GM23338 (cell line): ENCODE measurements around the gene MCUB. TPM values are rescaled to one million over a fixed set of nuclear protein-coding genes. Genes with fewer than 3 reads are reported as not detected.
A peak's percentile ranks its signal among the peaks of the same experiment; 100 is the strongest.

ENCODE experiments used
- ATAC-seq: fragments of 200-7000 bp; cut with Tn5 transposase; 3 replicates; pipeline ENCODE4 v1.9.1; 2020
- DNase-seq: peaks from one replicate; pipeline ENCODE4 v3.0.0-alpha.2; 2015; ENCODE audit warnings: low spot score
- H2AFZ ChIP-seq: fragments of 200-600 bp; sonication (generic); 2 replicates; pipeline ENCODE4 v1.8.0; 2016; ENCODE audit warnings: antibody characterized with exemption, mild to moderate bottlenecking, moderate library complexity
- H3F3A ChIP-seq: fragments of 200-600 bp; sonication (generic); replicated peaks from 2 replicates; pipeline ENCODE4 v1.8.0; 2017; ENCODE audit warnings: antibody characterized with exemption, mixed run types, low read depth
- H3K27ac ChIP-seq: fragments of 200-600 bp; sonication (generic); 2 replicates; pipeline ENCODE4 v1.6.1; 2016; ENCODE audit warnings: low read depth
- H3K27me3 ChIP-seq: fragments of 200-600 bp; sonication (generic); 2 replicates; pipeline ENCODE4 v1.8.0; 2016; ENCODE audit warnings: mild to moderate bottlenecking, mixed run types, moderate library complexity; ENCODE audit not compliant: insufficient read depth
- H3K36me3 ChIP-seq: fragments of 200-600 bp; sonication (generic); 2 replicates; pipeline ENCODE4 v1.8.0; 2016; ENCODE audit warnings: mild to moderate bottlenecking; ENCODE audit not compliant: insufficient read depth
- H3K4me1 ChIP-seq: fragments of 200-600 bp; sonication (generic); 2 replicates; pipeline ENCODE4 v1.8.0; 2016; ENCODE audit warnings: mild to moderate bottlenecking, moderate library complexity; ENCODE audit not compliant: insufficient read depth
- H3K4me2 ChIP-seq: fragments of 200-600 bp; sonication (generic); 2 replicates; pipeline ENCODE4 v1.7.1; 2017; ENCODE audit warnings: mixed run types
- H3K4me3 ChIP-seq: fragments of 200-600 bp; sonication (generic); 2 replicates; pipeline ENCODE4 v1.6.1; 2016; ENCODE audit warnings: mixed run types
- H3K79me2 ChIP-seq: fragments of 200-600 bp; sonication (generic); replicated peaks from 2 replicates; pipeline ENCODE4 v1.8.0; 2017; ENCODE audit warnings: mild to moderate bottlenecking; ENCODE audit not compliant: insufficient read depth
- H3K9me2 ChIP-seq: fragments of 200-600 bp; sonication (generic); 2 replicates; pipeline ENCODE4 v1.8.0; 2017; ENCODE audit not compliant: insufficient read depth
- H4K20me1 ChIP-seq: fragments of 200-600 bp; sonication (generic); replicated peaks from 2 replicates; pipeline ENCODE4 v1.8.0; 2017; ENCODE audit warnings: mild to moderate bottlenecking; ENCODE audit not compliant: insufficient read depth
- H3K27ac Mint-ChIP-seq: 2 replicates; pipeline ENCODE4 v1.8.0; 2020; ENCODE audit warnings: inconsistent platforms, mild to moderate bottlenecking, moderate library complexity, mixed read lengths
- H3K27me3 Mint-ChIP-seq: 3 replicates; pipeline ENCODE4 v1.8.0; 2022; ENCODE audit warnings: low read depth, mild to moderate bottlenecking, moderate library complexity, mixed read lengths, inconsistent platforms; ENCODE audit not compliant: insufficient read depth, poor library complexity
- H3K36me3 Mint-ChIP-seq: 3 replicates; pipeline ENCODE4 v1.8.0; 2021; ENCODE audit warnings: low read depth, mild to moderate bottlenecking, inconsistent platforms, moderate library complexity, mixed read lengths
- H3K4me1 Mint-ChIP-seq: 3 replicates; pipeline ENCODE4 v1.8.0; 2020; ENCODE audit warnings: mild to moderate bottlenecking, inconsistent platforms, mixed read lengths
- H3K4me3 Mint-ChIP-seq: 3 replicates; pipeline ENCODE4 v1.8.0; 2021; ENCODE audit warnings: moderate library complexity, mild to moderate bottlenecking, inconsistent platforms, mixed read lengths
- H3K9me3 Mint-ChIP-seq: 3 replicates; pipeline ENCODE4 v1.8.0; 2020; ENCODE audit warnings: moderate library complexity, mild to moderate bottlenecking, inconsistent platforms, mixed read lengths
- EZH2 ChIP-seq: fragments of 200-600 bp; sonication (generic); IDR thresholded peaks from one replicate; pipeline ENCODE4 v1.8.0; 2017; ENCODE audit warnings: antibody characterized with exemption, mild to moderate bottlenecking, low read depth; ENCODE audit not compliant: unreplicated experiment
- JUNB ChIP-seq: IDR thresholded peaks from one replicate; pipeline ENCODE4 v1.6.1; 2016; ENCODE audit warnings: antibody characterized with exemption; ENCODE audit not compliant: unreplicated experiment
- NANOG ChIP-seq: IDR thresholded peaks from 2 replicates; pipeline ENCODE4 v1.6.1; 2016; ENCODE audit warnings: antibody characterized with exemption, borderline replicate concordance
- POLR2AphosphoS5 ChIP-seq: IDR thresholded peaks from 2 replicates; pipeline ENCODE4 v1.6.1; 2016; ENCODE audit warnings: antibody characterized with exemption, low read depth
- polyA plus RNA-seq: library from polyadenylated mRNA; unstranded; fragments of >200 nt; fragmentation: Nextera tagmentation; extraction: Ambion mirVana; gene quantifications from 2 replicates; pipeline ENCODE4 v1.2.1, GENCODE V29; 2016
- total RNA-seq: library from RNA; depleted of rRNA; stranded (reverse); fragments of >200 nt; shearing (Covaris generic); gene quantifications from 2 replicates; pipeline ENCODE4 v1.2.3, GENCODE V29; 2014
- TF ChIP-seq, protein P1 (sequence below): fragments of 250-450 bp; sonication (Bioruptor Pico); IDR thresholded peaks from 2 replicates; pipeline ENCODE4 v1.5.0; 2020; ENCODE audit warnings: mild to moderate bottlenecking, moderate library complexity

Gene MCUB
- total and polyA plus RNA-seq, 2 experiments from 2014 or later = 21.7 to 97.9 TPM

DNA sequence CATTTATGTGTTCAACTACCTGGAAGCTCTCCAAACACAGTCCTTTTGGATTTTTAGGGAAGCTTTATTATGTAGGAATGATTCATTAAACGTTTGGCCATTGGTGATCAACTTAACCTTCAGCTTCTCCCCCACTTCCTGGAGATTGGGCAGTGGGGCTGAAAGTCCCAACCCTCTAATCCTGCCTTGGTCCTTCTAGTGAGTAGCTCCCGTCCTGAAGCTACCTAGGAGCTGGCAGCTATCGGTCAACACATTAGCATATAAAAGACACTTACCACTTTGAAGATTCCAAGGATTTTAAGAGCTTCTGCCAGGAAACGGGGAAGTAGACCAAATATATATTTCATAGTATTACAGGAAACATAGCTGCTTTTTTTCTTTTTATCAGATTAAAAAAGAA, 69.7 kb downstream of the MCUB start:
- TF ChIP-seq EZH2 (no peak), JUNB (no peak)
- TF ChIP-seq, protein P1, sequence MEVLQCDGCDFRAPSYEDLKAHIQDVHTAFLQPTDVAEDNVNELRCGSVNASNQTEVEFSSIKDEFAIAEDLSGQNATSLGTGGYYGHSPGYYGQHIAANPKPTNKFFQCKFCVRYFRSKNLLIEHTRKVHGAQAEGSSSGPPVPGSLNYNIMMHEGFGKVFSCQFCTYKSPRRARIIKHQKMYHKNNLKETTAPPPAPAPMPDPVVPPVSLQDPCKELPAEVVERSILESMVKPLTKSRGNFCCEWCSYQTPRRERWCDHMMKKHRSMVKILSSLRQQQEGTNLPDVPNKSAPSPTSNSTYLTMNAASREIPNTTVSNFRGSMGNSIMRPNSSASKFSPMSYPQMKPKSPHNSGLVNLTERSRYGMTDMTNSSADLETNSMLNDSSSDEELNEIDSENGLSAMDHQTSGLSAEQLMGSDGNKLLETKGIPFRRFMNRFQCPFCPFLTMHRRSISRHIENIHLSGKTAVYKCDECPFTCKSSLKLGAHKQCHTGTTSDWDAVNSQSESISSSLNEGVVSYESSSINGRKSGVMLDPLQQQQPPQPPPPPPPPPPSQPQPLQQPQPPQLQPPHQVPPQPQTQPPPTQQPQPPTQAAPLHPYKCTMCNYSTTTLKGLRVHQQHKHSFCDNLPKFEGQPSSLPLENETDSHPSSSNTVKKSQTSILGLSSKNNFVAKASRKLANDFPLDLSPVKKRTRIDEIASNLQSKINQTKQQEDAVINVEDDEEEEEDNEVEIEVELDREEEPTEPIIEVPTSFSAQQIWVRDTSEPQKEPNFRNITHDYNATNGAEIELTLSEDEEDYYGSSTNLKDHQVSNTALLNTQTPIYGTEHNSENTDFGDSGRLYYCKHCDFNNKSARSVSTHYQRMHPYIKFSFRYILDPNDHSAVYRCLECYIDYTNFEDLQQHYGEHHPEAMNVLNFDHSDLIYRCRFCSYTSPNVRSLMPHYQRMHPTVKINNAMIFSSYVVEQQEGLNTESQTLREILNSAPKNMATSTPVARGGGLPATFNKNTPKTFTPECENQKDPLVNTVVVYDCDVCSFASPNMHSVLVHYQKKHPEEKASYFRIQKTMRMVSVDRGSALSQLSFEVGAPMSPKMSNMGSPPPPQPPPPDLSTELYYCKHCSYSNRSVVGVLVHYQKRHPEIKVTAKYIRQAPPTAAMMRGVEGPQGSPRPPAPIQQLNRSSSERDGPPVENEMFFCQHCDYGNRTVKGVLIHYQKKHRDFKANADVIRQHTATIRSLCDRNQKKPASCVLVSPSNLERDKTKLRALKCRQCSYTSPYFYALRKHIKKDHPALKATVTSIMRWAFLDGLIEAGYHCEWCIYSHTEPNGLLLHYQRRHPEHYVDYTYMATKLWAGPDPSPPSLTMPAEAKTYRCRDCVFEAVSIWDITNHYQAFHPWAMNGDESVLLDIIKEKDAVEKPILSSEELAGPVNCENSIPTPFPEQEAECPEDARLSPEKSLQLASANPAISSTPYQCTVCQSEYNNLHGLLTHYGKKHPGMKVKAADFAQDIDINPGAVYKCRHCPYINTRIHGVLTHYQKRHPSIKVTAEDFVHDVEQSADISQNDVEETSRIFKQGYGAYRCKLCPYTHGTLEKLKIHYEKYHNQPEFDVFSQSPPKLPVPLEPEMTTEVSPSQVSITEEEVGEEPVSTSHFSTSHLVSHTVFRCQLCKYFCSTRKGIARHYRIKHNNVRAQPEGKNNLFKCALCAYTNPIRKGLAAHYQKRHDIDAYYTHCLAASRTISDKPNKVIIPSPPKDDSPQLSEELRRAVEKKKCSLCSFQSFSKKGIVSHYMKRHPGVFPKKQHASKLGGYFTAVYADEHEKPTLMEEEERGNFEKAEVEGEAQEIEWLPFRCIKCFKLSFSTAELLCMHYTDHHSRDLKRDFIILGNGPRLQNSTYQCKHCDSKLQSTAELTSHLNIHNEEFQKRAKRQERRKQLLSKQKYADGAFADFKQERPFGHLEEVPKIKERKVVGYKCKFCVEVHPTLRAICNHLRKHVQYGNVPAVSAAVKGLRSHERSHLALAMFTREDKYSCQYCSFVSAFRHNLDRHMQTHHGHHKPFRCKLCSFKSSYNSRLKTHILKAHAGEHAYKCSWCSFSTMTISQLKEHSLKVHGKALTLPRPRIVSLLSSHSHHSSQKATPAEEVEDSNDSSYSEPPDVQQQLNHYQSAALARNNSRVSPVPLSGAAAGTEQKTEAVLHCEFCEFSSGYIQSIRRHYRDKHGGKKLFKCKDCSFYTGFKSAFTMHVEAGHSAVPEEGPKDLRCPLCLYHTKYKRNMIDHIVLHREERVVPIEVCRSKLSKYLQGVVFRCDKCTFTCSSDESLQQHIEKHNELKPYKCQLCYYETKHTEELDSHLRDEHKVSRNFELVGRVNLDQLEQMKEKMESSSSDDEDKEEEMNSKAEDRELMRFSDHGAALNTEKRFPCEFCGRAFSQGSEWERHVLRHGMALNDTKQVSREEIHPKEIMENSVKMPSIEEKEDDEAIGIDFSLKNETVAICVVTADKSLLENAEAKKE (CRISPR knock-in tag) = peak; percentile 56; the same call in 1 of the 2 replicates
- Histone ChIP-seq H3K4me1 (peaks cover 18% of the 10 kb centered on the region), H3K27ac (no peak overlapping the region), H3K36me3 (no peaks in the 10 kb centered on the region), H3K4me2 (peak overlapping the region; percentile 58; the same call in 1 of the 2 replicates), H2AFZ (no peak overlapping the region), H3F3A (no peaks in the 10 kb centered on the region), H3K27me3 (no peaks in the 10 kb centered on the region), H3K4me3 (no peak overlapping the region), H4K20me1 (0 out of 2 replicates have a peak, but pooled peaks cover 3% of the 10 kb centered on the region), H3K79me2 (peaks cover 4% of the 10 kb centered on the region), H3K9me2 (no peaks in the 10 kb centered on the region)
- Mint-ChIP-seq H3K4me1 (peaks cover 13% of the 10 kb centered on the region; the same call in 2 of the 3 replicates), H3K27me3 (no peaks in the 10 kb centered on the region), H3K4me3 (no peak overlapping the region), H3K9me3 (no peaks in the 10 kb centered on the region), H3K27ac (no peak overlapping the region), H3K36me3 (no peaks in the 10 kb centered on the region)
- DNase-seq (peak; percentile 38), ATAC-seq (peak; percentile 74)

DNA sequence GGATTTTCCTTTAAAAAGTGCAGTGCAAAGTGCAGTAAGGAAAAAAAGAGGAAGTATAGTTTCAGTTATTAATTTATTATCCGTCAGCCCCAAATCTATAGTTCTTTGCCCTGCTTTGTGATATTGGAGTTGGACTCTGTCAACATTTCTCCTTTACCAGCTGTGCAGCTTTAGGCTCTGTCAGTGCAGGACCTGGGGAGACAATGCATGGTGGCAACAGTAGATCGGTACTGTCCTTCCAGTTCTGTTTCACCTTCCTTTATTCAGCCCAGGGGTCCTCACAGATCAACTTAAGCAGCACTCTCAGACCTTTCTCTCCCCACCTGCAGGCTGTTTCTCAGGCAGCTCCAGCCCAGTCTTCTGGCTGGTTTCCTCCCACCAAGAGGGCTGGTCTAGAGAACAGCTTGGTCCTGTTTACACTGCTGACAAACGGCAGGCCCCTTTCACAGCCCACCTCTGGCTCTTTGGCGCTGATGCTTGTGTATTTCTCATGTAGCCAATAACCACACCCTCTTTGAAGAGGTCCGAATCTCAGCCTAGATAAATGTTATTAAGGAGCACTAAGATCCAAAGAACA, 71.6 kb downstream of the MCUB start:
- ATAC-seq (peak; percentile 92), DNase-seq (peak; percentile 39)
- Histone ChIP-seq H3K4me1 (peaks cover 18% of the 10 kb centered on the region), H3K27ac (peak overlapping the region; percentile 37; the same call in 1 of the 2 replicates), H4K20me1 (0 out of 2 replicates have a peak, but pooled peaks cover 3% of the 10 kb centered on the region), H3K4me2 (no peak overlapping the region), H3K79me2 (peaks cover 4% of the 10 kb centered on the region), H3K36me3 (no peaks in the 10 kb centered on the region), H3K27me3 (no peaks in the 10 kb centered on the region), H3K9me2 (no peaks in the 10 kb centered on the region), H3K4me3 (no peak overlapping the region), H3F3A (no peaks in the 10 kb centered on the region), H2AFZ (no peak overlapping the region)
- Mint-ChIP-seq H3K9me3 (no peaks in the 10 kb centered on the region; the same call in 2 of the 3 replicates), H3K27me3 (no peaks in the 10 kb centered on the region), H3K27ac (no peak overlapping the region), H3K4me3 (no peak overlapping the region), H3K4me1 (peaks cover 13% of the 10 kb centered on the region; the same call in 2 of the 3 replicates), H3K36me3 (no peaks in the 10 kb centered on the region)
- no peak for TF ChIP-seq POLR2AphosphoS5
- TF ChIP-seq NANOG = no peak
- TF ChIP-seq, protein P1 (CRISPR knock-in tag) = no peak
- TF ChIP-seq JUNB = no peak
